GM10266 (cell line): ENCODE data around the gene RPUSD1.
A peak's percentile ranks its signal among the peaks of the same experiment; 100 is the strongest.
"Not testable (repeated sequence)": the region's sequence is repeated elsewhere in the genome, so short reads cannot be mapped to it uniquely, and the experiment has no call there.

Experiments
- DNase-seq: peaks from one replicate; pipeline ENCODE4 v3.0.0; 2012; ENCODE audit errors: extremely low spot score
- TF ChIP-seq, protein P1 (sequence below): IDR thresholded peaks from 2 replicates; pipeline ENCODE4 v1.5.1; 2012; ENCODE audit warnings: mild to moderate bottlenecking, low read depth; ENCODE audit not compliant: control insufficient read depth, insufficient read depth; ENCODE audit errors: missing control alignments

RPUSD1 gene

GRCh38 chr16:749010-749409 is 39.2 kb downstream of the RPUSD1 start:
- no peak for DNase-seq
- TF ChIP-seq, protein P1, sequence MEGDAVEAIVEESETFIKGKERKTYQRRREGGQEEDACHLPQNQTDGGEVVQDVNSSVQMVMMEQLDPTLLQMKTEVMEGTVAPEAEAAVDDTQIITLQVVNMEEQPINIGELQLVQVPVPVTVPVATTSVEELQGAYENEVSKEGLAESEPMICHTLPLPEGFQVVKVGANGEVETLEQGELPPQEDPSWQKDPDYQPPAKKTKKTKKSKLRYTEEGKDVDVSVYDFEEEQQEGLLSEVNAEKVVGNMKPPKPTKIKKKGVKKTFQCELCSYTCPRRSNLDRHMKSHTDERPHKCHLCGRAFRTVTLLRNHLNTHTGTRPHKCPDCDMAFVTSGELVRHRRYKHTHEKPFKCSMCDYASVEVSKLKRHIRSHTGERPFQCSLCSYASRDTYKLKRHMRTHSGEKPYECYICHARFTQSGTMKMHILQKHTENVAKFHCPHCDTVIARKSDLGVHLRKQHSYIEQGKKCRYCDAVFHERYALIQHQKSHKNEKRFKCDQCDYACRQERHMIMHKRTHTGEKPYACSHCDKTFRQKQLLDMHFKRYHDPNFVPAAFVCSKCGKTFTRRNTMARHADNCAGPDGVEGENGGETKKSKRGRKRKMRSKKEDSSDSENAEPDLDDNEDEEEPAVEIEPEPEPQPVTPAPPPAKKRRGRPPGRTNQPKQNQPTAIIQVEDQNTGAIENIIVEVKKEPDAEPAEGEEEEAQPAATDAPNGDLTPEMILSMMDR: no peak

GRCh38 chr16:747978-748746 is 40.0 kb downstream of the RPUSD1 start:
- DNase-seq: no peak
- TF ChIP-seq, protein P1: no peak

DNA sequence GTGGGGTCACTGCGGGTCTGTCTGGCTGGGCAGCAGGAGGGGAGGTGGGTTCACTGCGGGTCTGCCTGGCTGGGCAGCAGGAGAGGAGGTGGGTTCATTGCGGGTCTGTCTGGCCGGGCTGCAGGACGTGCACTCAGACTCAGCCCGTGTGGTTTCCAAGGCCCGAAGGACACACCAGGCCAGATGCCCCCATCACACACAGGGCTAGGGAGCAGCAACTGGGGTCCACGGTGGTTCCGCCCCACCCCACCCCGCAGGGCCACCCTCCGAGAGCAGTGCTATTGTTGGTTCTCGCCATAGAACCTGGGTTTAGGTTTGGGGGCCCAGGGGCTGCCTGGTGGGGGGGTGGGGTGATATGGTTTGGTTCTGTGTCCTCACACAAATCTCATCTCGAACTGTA is 41.5 kb downstream of the RPUSD1 start:
- no peak for DNase-seq
- TF ChIP-seq, protein P1: no peak

- no peak for DNase-seq
- TF ChIP-seq, protein P1: peak; percentile 51
These were observed 42.4 kb downstream of the RPUSD1 start for GRCh38 chr16:745739-746138.

DNA sequence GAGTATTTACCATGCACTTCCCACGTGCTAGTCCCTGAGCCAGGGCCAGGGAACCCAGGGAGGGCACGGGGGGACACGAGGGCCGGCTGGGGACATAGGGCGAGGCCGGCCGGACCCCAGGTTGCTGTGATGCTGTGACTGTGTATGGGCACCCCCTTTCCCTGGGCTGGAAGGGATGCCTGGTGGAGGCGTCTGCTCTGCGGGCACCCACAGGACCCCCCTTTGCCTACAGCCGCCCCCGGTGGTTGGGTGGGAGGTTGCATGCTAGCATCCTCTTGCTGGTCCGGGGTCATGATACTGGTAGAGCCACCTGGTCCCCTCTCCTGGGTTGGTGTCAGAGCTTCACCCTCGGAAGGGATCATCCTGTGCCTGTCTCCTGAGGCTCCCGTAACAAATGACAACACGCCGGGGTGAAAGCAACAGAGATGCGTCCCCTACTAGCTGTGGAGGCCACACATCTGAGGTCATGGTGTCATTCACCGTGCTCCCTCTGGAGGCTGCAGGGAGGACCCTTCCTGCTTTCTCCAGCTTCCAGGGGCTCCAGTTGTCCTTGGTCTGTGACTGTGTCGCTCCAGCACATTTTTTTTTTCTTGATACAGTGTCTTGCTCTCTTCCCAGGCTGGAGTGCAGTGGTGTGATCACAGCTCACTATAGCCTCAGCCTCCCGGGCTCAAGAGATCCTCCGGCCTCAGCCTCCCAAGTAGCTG is 44.2 kb downstream of the RPUSD1 start:
- DNase-seq: no peak
- TF ChIP-seq, protein P1: no peak

- DNase-seq: not testable (repeated sequence)
These were observed 45.3 kb downstream of the RPUSD1 start for GRCh38 chr16:742894-743293.

DNA sequence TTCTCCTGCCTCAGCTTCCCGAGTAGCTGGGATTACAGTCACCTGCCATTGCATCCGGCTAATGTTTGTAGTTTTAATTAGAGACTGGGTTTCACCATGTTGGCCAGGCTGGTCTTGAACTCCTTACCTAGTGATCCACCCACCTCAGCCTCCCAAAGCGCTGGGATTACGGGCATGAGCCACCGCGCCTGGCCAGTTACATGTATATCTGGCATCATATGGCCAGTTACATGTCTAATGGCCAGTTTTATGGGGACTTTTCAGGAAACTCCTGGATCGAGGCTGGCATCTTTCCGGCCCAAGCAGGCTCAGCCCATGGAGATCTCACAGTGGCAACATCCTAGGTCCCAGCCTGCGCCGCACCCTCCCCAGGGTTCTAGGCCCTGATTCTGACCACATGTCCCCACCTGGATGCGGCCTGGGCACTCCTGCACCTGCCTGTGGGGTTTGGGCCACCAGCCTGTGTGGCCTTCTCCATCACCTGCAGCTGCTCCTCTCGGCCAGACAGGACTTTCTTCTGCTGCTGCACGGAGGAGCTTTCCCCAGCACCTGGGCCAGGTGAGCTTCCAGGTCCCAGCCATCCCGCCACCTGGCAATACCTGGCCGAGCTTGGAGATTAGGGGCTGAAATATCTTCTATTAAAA is 46.1 kb downstream of the RPUSD1 start:
- TF ChIP-seq, protein P1: no peak
- DNase-seq: no peak
